ENCODE results near the gene ETNPPL. TPM values are rescaled to one million over a fixed set of nuclear protein-coding genes. Genes with fewer than 3 reads are reported as not detected.
A peak's percentile ranks its signal among the peaks of the same experiment; 100 is the strongest.
"Not testable (repeated sequence)": the region's sequence is repeated elsewhere in the genome, so short reads cannot be mapped to it uniquely, and the experiment has no call there.

ETNPPL gene
- total RNA-seq, 1 donor from 2014 or later: not detected

DNA sequence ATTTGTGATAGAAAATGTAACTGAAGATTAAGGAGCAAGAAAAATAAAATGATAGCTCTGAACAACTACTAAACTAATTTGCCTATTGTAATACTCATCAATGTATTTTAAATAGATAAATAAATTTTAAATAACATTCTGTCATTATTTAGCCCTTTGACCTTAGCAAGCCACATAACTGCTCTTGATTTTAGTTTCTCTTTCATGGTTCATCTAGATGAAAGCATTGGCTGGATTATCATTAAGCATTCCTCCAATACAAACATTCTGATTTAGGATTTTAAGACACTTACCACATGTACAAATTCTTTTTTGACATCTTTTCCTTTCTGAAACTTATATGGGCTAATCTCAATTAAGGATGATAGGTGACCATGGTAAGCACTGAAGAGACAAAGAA is 8.5 kb downstream of the ETNPPL start:
- DNase-seq: no peak

DNA sequence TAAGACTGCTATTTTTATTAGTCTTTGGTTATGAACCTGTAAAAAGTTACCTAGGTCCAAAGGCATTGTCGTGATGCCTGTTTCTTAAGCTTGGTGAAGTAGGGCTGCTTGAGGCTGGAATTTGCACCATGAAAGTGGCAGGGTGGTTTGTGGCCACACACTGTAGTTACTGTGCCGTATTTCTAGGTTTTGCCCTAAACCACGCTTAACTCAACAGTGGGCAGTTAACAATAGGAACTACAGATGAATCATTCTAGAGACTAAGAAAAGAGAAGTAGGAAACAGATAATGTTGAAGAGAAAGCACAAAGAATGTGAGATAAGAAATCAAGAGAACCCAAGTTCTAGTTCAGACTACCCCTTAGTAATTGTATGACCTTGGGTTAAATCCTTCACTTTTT is 11.5 kb downstream of the ETNPPL start:
- DNase-seq: no peak

DNA sequence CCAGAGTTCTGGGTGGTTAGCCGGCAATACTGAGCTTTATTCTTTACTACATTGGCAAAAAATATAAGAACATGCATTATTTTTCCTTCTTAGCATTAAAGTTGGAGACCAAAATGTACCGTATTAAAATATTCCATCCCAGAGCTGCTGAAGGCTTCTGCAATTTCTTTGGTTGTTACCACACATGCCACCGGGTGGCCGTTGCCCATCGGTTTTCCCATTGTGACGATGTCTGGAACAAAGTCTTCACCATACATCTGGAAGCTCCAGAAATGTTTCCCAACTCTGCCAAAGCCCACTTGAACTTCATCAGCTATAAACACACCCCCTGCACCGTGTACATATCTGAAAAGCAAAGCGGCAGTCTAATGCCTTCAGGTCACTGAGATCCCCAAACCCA is 13.7 kb downstream of the ETNPPL start:
- no peak for DNase-seq

DNA sequence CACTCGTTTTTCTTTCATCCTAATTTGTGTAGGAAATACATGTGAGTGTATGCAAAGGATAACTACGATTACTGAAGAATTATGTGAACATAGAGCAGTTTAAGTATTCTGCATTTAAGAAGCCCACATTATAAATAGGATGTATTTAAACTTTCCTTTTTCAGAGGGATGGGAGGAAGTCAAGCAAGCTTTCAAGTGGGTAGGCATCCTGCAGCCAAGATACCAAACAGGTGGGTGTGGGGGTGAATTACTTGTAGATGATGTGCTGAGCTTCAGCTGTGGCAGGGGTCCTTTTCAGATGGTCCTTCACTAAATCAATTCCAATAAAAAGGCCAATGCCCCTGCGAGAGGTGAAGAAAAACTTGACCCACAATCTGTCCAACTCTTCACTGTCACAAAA is 16.3 kb downstream of the ETNPPL start:
- no peak for DNase-seq

DNA sequence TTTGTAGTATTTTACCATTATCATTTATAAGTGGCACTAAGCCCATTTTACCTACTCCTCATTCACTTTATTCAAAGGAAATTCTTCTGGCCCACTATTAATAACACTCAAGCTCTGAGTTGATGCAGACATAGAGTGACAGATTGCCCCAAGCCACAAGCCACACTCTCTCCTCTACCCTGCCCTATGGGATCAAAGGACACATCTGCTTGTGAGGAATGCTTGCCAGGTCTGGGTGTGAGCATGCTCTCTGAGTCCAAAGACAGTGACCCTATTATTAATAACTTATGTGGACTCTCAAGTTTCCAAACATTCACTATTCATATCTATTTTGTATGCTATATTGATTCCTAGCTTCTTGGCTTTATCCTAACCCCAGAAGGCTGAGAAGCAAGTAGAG is 18.5 kb downstream of the ETNPPL start:
- DNase-seq: no peak

DNA sequence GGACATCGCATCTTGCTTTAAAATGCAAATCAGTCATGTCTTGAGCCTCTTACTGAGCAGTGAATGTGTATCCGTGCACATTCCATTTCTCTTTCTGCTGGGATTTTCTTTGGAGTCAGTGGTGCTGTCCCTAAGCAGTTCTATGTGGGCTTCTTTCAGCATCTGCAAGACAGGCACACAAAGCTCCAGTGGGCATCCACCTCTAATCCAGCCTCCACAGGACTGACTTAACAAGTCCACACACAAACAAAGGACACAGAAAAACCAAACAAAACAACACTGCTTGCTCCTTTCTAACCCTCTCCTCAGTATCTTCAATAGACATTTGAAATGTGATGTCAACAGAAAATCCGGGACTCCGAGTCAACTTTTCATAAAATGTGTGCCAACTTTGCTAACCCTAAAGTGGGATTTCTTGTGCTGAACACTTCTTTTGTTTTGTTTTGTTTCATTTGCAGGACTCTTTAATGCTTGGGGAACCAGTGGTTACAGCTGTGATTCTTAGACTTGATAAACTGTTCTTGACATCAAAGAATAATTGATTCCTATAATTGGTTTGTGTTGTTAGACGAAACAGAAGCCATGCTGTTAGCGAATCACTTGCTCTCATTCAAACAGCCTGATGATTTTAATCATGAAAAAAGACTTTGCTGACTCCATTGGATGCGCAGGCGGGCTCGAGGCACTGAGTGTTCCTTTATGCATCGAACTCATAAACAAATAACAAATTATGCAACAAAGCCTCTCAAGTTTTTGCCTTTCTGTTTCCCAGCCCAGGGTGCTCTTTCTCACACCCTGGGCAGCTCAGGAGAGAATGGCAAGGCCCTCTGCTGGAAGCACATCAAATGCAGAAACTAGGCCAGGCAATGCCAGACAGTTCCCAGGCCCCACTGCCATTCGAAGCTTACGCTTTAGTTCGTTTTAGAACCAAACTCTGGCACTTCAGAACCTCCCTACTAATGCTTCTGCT is 20.1 kb downstream of the ETNPPL start:
- no peak for DNase-seq

DNA sequence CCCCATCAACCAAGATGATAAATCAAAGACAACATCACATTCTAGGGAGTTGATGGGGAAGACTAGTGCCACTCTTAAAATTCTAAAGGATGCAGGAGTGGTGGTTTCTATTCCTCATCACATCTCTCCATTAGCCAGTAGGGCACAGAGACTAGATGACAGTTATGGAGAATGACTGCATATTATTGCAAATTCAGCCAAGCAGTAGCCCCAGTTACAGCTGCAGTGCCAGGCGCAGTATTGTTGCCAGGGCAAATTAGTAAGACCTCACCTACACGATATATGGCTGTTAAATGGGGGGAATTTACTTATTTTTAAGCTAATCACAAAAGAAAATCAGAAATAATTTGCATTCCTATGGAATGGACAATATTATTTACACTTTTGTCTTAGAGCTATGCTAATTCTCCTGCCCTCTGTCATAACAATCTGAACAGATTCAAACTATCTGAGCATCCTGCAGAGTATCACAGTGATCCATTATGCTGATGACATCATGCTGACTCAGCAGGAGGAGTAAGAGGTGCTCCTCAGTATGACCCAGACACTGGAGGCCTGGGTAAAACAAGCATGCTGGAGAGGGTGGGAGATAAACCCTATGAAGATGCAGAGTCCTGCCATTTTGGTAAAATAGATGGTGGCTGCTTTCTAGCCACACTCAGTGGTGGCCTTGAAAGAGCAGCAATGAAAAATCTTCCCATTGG is 24.7 kb downstream of the ETNPPL start:
- no peak for DNase-seq

DNA sequence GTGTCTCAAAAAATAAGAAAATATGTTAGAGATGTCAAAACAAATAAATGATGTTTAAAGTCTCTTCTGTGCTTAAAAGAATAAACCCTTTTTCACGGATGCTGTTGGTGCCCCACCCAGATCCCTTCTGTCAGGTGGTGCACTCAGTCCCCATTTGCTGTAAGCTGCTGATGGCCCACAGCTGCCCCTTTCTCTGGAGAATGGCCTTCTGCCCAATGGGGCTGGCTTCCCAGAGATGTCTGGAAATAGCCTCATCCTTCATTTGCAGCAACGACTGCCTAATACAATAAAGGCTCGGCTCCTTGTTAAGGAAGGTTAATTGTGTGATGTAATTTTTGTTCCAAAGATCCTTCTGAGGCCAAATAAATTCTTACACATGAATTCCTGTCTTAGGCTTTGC is 31.8 kb downstream of the ETNPPL start:
- DNase-seq: peak; percentile 22

DNA sequence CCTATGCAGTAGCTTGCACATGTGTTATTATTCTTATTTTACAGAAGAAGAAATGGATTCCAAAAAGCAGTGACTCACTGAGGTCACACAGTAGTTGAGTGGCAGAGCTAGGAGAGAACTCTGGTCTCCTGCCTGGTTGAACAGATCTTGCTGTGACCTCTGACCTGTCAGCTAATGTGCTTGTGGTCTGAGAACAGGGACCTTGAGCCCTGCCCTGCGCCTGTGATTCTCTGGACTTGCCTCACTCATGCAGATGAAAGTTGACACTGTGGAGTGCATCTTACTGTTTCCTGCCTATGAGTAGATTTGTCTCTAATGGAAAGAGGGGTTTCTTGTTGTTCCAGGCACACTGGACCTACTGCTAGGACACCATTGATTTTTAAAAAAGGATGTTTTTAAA is 32.3 kb downstream of the ETNPPL start:
- no peak for DNase-seq

DNA sequence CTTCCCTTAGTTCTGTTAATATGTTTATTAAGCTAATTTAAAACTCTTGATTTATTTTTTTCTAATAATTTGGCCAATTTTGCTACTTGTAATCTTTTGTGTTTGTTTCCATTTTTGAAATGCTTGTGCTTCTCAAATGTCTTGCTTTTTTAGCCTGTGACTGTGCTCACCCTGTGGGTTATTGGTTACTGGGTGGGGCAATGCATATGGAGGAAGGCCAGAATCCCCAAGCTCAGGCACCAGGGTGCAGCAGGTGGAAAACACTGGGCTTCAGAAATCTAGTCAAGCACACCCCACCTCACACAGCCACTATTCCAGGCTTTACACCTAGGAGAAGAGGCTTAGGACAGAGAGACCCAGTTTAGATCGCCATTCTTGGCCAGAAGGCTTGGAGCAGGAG is 33.1 kb downstream of the ETNPPL start:
- no peak for DNase-seq

DNA sequence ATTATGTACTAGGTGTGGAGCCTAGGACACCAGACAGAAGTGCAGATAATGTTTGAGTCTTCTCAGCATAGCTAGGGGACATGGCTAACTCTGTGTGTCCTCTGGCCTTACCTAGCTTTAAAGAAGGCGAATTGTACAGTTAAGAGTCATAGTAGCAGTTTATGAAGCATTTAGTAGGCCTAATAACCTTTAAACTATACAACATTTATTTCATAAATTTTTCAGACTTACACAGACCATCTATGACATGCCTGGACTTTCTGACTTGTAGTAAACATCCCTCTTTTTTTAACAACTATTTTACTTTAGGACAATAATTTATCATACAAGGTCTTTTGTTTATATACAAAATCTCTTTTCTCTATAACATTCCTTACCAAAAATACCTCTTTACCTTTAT is 37.4 kb downstream of the ETNPPL start:
- DNase-seq: no peak

DNA sequence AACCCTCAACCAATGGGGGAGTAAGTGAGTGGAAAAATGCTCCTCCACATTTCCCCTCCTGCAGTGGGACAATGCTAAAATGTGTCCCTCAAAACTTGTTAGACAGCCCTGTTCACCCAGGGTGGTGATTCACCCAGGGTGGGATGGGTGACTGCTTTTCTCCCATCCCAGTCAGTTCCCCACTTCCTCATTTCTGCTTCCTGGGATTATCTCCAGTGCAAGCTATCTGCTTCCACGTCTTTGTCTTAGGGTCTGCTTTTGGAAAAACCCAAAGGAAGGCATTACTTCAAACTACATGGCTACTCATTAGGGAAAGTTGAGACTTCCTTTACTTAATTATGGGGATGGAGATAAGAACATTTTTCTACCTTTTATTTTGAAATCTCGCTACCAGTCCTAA is 45.5 kb downstream of the ETNPPL start:
- DNase-seq: no peak

DNA sequence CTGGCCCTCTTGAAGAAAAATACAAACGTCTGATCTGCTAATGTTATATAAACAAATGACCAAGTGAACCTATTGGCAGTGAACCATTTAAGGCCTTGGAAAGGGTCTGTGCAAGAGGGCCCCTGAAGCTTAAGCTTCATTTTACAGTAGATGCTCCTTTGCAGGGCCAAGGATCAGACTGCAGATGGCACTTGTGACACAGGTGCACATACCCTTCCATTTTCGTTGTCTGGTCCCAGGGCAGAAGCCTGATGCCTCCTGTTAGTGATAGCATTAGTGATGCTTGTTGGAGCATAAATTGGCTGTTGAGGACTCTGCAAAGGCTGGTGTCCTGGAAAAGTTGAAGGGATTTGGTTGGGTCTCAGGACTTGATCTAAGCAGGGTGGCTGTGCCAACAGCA is 46.5 kb downstream of the ETNPPL start:
- no peak for DNase-seq

DNA sequence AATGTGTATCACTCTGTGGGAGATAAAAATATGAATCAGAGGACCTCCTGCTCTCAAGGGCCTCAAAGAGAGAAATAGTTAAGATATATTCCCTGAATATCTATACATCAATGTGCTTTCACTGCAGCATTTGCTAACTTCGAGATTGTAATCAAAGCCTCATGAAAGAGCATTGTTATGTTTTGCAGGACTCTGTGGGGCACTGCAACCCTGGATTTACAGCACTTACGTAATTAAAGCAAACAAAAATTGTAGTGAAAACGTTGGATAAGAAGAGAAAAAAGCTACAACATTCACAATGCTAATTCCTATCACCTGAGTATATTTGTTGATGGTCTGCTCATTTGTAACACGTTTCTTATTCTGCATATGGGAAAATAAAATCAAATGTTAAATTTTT is 48.0 kb downstream of the ETNPPL start:
- no peak for DNase-seq

DNA sequence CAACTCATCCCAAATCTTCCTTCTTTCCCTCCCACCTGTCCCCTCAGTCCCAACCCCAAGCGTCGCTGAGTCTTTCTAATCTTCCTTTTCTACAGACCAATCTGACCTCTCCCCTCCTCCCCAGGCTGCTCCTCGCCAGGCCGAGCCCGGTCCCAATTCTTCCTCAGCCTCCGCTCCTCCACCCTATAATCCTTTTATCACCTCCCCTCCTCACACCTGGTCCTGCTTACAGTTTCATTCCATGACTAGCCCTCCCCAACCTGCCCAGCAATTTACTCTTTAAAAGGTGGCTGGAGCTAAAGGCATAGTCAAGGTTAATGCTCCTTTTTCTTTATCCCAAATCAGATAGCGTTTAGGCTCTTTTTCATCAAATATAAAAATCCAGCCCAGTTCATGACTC is 52.3 kb downstream of the ETNPPL start:
- not testable (repeated sequence) for DNase-seq

DNA sequence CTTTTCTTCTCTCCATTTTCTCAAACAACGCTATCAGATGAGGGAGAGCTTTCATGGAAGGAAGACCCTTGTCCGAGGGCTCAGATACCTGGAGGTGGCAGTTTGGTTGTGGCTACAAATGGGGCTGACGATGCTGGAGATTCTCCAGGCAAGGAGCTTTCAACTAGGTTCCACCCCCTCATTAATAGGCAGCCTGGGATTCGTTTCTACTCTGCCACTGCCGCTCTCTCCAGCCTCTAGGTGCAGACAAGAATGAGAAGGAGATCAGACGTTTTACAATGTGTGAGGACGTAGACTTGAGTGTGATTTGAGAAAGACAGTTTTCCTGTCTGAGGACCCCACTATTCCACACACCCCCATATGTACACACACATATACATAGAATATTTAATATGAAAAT is 53.1 kb downstream of the ETNPPL start:
- no peak for DNase-seq

DNA sequence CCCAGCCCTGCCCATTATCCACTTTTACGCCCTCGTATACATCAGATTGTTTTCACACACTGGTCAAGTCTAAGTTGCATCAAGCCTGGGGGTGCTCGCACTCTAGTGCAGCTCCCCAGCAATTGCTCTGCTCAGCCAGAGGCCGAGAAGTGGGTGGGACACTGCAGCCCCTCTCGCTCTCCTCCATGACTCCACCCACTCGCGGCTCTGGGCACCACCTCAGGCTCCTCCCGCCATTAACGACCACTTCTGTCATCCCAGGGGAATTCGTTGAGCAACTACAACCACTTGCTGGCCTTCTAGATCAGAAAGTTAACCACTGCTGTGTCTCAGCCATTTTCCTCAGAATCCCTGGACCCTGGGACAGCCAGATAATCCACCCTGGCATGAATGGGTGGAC is 53.6 kb downstream of the ETNPPL start:
- DNase-seq: no peak

DNA sequence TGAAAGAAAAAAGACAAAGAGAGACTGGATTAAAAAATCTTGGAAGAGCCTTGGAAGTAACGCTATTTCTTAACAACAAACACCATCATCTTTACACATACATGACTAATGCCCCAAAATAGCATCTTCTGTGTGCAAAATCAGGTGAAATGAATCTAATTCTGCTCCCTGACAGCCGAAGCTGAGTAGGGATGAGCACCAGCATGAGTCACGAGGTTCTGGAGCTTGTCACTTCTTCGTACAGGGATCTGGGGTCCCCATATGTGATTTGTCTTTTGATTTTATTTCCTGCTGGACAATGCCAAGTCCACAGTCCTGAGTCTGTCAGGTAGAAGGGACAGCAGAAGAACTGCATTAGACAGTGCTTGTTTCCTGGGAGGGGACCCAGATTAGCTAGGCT is 56.6 kb downstream of the ETNPPL start:
- no peak for DNase-seq

DNA sequence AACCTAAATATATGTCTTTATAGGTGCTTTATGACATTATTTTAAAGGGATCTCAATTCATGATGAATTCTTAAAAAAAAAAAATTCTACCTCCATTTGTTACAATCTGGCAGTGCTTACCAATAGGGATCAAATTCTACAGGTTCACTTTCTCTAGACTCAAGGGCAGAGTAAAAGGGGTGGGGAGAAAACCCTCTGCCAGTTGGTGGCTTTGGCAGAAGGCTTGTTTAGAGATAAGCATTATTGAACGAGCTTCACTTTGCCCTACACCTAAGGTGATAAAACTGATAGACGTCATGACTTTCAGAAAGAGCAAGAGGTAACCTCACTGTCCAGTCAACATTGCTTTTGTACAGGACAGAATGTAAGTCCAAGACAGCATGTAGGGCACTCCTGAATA is 58.9 kb downstream of the ETNPPL start:
- DNase-seq: no peak

DNA sequence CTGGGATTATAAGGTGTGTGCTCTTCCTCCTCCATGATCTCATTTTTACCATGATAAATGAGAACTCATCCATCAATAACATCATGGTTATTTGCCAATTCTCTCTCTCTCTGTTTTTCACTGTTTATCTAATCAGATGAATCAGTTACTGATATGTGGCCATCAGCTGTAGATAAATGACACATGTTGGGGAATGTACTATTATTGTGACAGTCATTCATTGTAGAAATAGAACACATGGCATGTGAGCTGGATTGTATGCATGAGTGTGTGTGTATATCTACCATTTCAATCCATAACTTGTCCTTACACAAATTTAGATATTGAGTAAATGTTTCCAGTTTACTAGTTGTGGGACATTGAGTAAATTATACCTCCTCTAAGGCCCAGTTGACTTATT is 59.5 kb downstream of the ETNPPL start:
- DNase-seq: no peak

DNA sequence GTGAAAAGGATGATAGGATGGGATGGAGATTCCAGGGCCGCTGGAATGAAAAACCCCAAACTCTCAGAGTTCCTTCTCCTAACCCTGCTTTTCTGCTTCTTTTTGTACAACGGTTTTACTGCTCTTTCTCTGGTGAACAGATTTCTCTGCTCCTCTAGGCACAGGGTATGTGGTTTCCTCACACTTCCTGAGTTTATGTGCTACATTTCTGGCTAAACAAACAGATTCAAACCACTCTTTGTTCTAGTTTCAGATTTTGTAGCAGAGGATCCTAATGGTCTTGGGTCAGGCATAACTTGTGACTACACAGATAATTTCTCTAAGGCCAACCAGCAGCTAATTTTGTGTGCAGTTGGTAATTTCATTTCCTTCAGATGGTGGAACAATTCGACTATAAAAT is 59.9 kb downstream of the ETNPPL start:
- DNase-seq: no peak

DNA sequence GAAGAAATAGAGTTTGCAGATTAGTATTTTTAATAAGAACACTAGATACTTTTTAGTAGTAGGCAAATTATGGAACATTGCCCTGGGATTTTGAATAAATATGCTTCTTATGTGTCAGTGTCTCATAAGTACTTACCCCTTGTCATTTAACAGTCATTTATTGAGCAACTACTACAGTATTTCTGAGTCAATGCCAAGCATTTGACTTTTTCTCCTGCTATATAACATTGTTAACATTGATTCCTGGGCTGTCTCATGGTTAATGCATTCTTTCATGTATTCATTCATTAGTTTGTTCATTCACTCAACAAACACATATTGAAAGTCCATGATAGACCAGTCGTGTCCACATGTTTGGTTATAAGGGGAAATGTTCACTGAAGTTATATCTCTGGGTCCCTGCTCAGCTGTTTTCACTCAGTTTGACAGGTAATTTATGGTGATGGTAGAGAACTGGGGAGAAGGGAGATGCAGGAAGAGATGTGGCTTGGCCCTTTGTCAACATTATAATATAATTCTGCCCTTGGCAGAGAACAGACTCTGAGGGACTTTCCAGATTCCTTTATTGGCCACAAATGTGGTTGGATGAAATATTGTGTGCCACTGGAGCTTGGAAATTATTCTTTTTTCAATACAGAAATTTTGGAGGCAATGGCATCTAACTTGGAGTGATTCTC is 62.6 kb downstream of the ETNPPL start:
- DNase-seq: no peak

DNA sequence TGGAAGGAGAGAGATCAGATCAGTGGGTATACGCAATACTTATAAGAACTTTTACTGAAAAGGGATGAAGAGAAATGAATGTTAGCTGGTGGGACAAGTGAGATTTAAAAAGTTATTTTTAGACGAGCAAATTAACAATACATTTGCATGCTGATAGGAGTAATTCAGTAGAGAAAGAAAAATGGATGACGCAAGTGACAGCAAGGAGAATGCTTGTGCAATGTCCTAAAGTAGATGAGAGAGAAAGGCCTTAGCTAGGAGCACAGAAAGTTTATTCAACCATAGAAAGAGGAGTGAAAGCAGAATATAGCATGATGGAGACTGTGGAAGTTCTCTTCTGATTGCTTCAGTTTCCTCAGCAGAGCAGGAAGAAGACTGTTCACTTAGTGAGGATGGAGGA is 66.7 kb downstream of the ETNPPL start:
- no peak for DNase-seq
